HG03432 (cell line): Measurements from ENCODE around the gene ING4.
A peak's percentile ranks its signal among the peaks of the same experiment; 100 is the strongest.

Source experiments
- ATAC-seq: cut with Tn5 transposase; IDR thresholded peaks from one replicate; pipeline ENCODE4 v1.9.1; 2021; ENCODE audit warnings: mild to moderate bottlenecking, moderate library complexity; ENCODE audit not compliant: unreplicated experiment

The ING4 gene

GRCh38 chr12:6608592-6609281 lies 54.2 kb downstream of the ING4 start:
- no peak for ATAC-seq

DNA sequence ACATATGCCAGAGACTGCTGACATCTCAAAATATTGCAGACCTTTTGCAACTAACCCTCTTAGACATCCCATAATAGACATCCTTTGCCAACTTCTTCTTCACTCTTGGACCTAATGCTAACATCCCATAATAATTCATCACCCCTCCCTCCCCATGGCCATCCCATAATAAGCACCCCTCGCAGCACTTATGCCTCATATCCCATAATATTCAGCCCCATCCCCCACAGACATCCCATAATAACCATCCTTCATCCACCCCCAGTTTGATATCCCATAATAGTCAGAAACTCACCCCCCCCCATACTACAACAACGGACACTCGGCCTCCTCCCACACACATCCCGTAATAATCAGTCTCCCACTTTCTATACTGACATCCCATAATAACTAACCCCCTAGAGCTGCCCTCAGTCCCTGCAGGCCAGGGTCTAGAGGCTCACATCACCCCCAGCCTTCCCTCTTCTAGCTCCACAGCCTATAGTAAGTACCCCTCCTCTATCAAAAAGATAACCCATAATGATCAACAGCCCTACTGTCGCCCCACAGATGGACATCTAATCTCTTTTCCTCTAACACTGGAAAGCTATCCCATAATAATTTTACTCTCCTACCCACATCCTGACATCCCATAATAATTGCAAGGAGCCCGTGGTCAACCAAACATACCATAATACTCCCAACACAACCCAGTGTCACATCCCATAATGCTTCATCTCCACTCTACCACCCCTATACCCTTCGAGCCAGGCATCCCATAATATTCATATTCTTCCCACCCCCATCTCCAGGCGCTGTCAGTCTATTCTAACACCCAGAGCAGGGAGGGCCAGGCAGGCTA lies 54.9 kb downstream of the ING4 start:
- ATAC-seq = peak; percentile 37

DNA sequence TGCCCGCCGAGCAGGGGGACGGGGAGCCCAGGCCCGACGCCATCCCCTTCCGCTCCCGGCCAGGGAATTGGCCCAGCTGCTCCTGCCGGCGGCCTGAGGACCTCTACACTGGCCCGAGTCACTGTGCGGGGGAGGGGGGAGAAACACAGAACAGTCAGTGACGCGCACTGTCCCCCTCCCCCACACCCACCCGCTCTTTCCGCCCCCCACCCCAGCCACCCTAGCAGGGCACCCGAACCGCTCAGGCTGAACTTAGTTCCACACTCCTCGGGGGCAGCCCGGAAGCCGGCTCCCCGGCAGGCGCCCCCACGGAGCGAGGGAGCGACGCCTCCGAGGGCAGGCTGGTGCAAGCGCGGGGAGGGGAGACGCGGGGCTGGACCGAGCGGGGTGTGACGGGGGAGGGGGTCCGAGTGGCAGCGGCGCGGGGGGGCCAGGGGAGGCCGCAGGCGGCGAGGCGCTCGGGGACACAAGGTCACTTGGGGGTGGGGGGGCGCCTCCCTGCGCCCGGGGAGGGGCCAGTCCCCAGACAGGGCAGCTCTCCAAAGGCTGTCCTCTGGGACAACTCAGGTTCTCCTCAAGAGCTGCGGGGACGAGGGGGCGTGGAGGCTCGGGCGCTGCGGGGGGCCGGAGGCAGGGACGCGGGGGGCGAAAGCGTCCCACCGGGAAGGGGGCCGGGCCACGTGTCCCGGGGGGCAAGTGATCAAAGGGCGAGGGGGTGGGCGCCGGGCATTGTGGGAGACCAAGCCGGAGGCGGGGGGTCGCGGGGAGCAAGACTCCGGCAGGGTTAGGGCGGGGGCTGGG lies 56.4 kb downstream of the ING4 start:
- ATAC-seq = no peak

GRCh38 chr12:6605421-6606330 lies 57.2 kb downstream of the ING4 start:
- no peak for ATAC-seq

- ATAC-seq = no peak
Measured at GRCh38 chr12:6604259-6605029, 58.5 kb downstream of the ING4 start.

DNA sequence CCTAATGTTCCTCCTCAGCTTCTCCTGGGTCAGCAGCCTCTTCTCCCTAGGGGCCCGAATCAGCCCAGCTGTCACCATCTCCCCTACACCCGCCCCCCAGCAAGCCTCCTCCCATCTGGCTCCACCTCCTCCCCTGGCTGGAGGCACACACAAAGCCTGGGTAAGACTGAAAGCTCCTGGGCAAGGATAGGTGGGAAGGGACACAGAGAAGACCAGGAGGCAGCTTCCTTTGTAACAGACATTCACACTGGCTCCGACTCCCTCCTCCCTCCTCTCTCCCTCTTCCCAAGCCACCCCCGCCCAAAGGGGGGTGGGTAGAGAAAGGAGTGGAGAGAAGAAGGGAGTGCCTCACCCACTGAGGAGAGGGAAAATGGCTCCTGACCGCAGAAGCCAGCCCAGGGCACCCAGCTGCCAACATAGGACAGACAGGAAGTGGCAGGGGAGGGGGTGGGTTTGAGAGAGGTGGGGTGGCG lies 59.8 kb downstream of the ING4 start:
- no peak for ATAC-seq

- ATAC-seq = no peak
Measured at GRCh38 chr12:6602526-6602925, 60.4 kb downstream of the ING4 start.
